K562 (cell line): ENCODE data around the gene TLX2. TPM values are rescaled to one million over a fixed set of nuclear protein-coding genes. Genes with fewer than 3 reads are reported as not detected.

ENCODE experiments used
- ATAC-seq: fragments of 200-7000 bp; cut with Tn5 transposase; 3 replicates; pipeline ENCODE4 v1.9.1; 2020; ENCODE audit warnings: moderate library complexity
- BruUV-seq: library from RNA; stranded (reverse); fragments of 400-500 nt; replicated peaks from 2 replicates; lab custom pipeline; 2021; lab: Mats Ljungman, UMichigan
- CTCF ChIA-PET: fragments of 300-600 bp; formaldehyde crosslinking; extraction: SDS; loops from one replicate; lab custom pipeline; 2021; ENCODE audit warnings: low intra/inter-chr PET ratio; lab: Yijun Ruan, JAX
- POLR2A ChIA-PET: fragments of 300-600, 350-650 bp; sonication (Branson Sonifier 250); formaldehyde crosslinking; extraction: SDS; loops from one replicate; lab custom pipeline; 2021; ENCODE audit warnings: antibody characterized with exemption, inconsistent platforms; lab: Yijun Ruan, JAX
- DNase-seq, 4 experiments: peaks; one replicate each; pipeline versions ENCODE4 v3.0.0 to v3.0.0-alpha.2; 2011 to 2018; ENCODE audit warnings: low spot score in 3 of 4, mixed read lengths in 3 of 4; ENCODE audit errors: extremely low read depth in 1 of 4
- FAIRE-seq: peaks from 2 replicates; lab custom pipeline; 2011; peaks lifted over from hg19 to GRCh38; lab: Jason Lieb, UNC
- H2AFZ ChIP-seq: 2 replicates; pipeline ENCODE4 v1.6.0; 2011; ENCODE audit warnings: low read depth, low read length, control low read depth, inconsistent platforms
- H3K27ac ChIP-seq: fragments of 200-600 bp; 3 replicates; pipeline ENCODE4 v1.8.0; 2011; ENCODE audit warnings: low read depth, mild to moderate bottlenecking, control low read depth, inconsistent platforms, low read length, moderate library complexity, mixed read lengths; ENCODE audit errors: extremely low read depth
- H3K27me3 ChIP-seq, 2 experiments: fragments of 300-600 bp in 1 of 2; 2 replicates in 1 of 2; 3 replicates in 1 of 2; pipeline versions ENCODE4 v1.6.0 to v1.8.0; 2011; ENCODE audit warnings: inconsistent platforms in 2 of 2, low read length in 2 of 2, mild to moderate bottlenecking in 1 of 2, mixed read lengths in 1 of 2, moderate library complexity in 1 of 2; ENCODE audit not compliant: control insufficient read depth in 2 of 2, insufficient read depth in 2 of 2
- H3K36me3 ChIP-seq: fragments of 300-600 bp; 3 replicates; pipeline ENCODE4 v1.8.0; 2011; ENCODE audit warnings: mild to moderate bottlenecking, low read length, inconsistent platforms; ENCODE audit not compliant: control insufficient read depth, insufficient read depth
- H3K4me1 ChIP-seq, 2 experiments: fragments of 200-600 bp in 1 of 2; replicated peaks in 1 of 2; 2 replicates in 1 of 2; 3 replicates in 1 of 2; pipeline versions ENCODE4 v1.5.1 to v1.8.0; 2011; ENCODE audit warnings: inconsistent platforms in 2 of 2, low read length in 2 of 2, mild to moderate bottlenecking in 1 of 2, mixed read lengths in 1 of 2, moderate library complexity in 1 of 2; ENCODE audit not compliant: control insufficient read depth in 2 of 2, insufficient read depth in 2 of 2
- H3K4me2 ChIP-seq: 2 replicates; pipeline ENCODE4 v1.6.1; 2011; ENCODE audit warnings: low read length, control low read depth, inconsistent platforms, mixed read lengths; ENCODE audit not compliant: insufficient read depth
- H3K4me3 ChIP-seq: fragments of 200-600 bp; sonication (generic), shearing (Covaris generic); 2 replicates; pipeline ENCODE4 v1.5.1; 2016; ENCODE audit warnings: control low read depth, inconsistent platforms
- H3K79me2 ChIP-seq: fragments of 200-600 bp; 3 replicates; pipeline ENCODE4 v1.8.0; 2011; ENCODE audit warnings: low read length, inconsistent platforms; ENCODE audit not compliant: control insufficient read depth, insufficient read depth
- H3K9ac ChIP-seq, 2 experiments: 2 replicates each; pipeline versions ENCODE4 v1.6.0 to v1.6.1; 2011; ENCODE audit warnings: low read depth in 2 of 2, low read length in 2 of 2, control low read depth in 1 of 2, inconsistent platforms in 1 of 2, mild to moderate bottlenecking in 1 of 2, mixed read lengths in 1 of 2; ENCODE audit not compliant: insufficient read depth in 1 of 2
- H3K9me1 ChIP-seq: one replicate; pipeline ENCODE4 v1.6.0; 2011; ENCODE audit warnings: inconsistent platforms, mild to moderate bottlenecking, low read length, moderate library complexity; ENCODE audit not compliant: control insufficient read depth, insufficient read depth
- H3K9me3 ChIP-seq: replicated peaks from 2 replicates; pipeline ENCODE4 v1.5.1; 2011; ENCODE audit warnings: low read depth, low read length, inconsistent platforms; ENCODE audit not compliant: control insufficient read depth, insufficient read depth
- H4K20me1 ChIP-seq: replicated peaks from 2 replicates; pipeline ENCODE4 v1.6.1; 2011; ENCODE audit warnings: low read length, inconsistent platforms, mixed read lengths; ENCODE audit not compliant: control insufficient read depth, insufficient read depth
- KLF6 ChIP-seq: fragments of 250-450 bp; sonication (Bioruptor Pico); IDR thresholded peaks from 2 replicates; pipeline ENCODE4 v1.4.0; 2020; ENCODE audit warnings: mild to moderate bottlenecking, moderate library complexity, borderline replicate concordance
- LCOR ChIP-seq: sonication (generic); formaldehyde crosslinking; IDR thresholded peaks from 2 replicates; pipeline ENCODE4 v1.8.0; 2022; ENCODE audit warnings: mild to moderate bottlenecking, missing genetic modification reagents
- NFE2 ChIP-seq: IDR thresholded peaks from 2 replicates; pipeline ENCODE4 v1.6.1; 2014; ENCODE audit warnings: antibody characterized with exemption, low read depth
- PRMT5 ChIP-seq: sonication (generic); formaldehyde crosslinking; IDR thresholded peaks from 2 replicates; pipeline ENCODE4 v1.5.0; 2020; ENCODE audit warnings: missing genetic modification reagents
- ZNF263 ChIP-seq: sonication (generic); formaldehyde crosslinking; IDR thresholded peaks from 2 replicates; pipeline ENCODE4 v1.8.0; 2022; ENCODE audit warnings: mild to moderate bottlenecking, missing genetic modification reagents, borderline replicate concordance
- ZNF77 ChIP-seq: fragments of 250-450 bp; sonication (Bioruptor Pico); IDR thresholded peaks from 2 replicates; pipeline ENCODE4 v1.5.0; 2020
- WGBS: fragments of 100-300 bp; shearing (Covaris generic); methylation state at CpG from one replicate; pipeline ENCODE4 v1.1.6; 2016; ENCODE audit warnings: low coverage, mixed read lengths; ENCODE audit not compliant: insufficient coverage; ENCODE audit errors: missing lambda C conversion rate; 5-methylcytosine and 5-hydroxymethylcytosine counted together
- in situ Hi-C: fragments of 300-500 bp; cut with MboI; formaldehyde crosslinking; loops from 4 replicates; pipeline ENCODE4 v1.15.0; 2018; ENCODE audit warnings: inconsistent platforms, mixed read lengths
- intact Hi-C: fragments of 100-400 bp; cut with micrococcal nuclease; formaldehyde crosslinking; loops from 2 replicates; pipeline ENCODE4 v1.14.2; 2022
- polyA plus RNA-seq, 8 experiments: library from polyadenylated mRNA; depleted of rRNA in 4 of 8; stranded (reverse) in 5 of 8; unstranded in 3 of 8; fragments of >200 nt; fragmentation: Nextera tagmentation in 2 of 8; fragmentation: Illumina TruSeq in 1 of 8; extraction: Ambion mirVana in 2 of 8; extraction: Trizol in 1 of 8; gene quantifications; 2 replicates each; pipeline versions ENCODE4 v1.2.1 to v1.2.3, GENCODE V29; 2011 to 2014; ENCODE audit warnings: inconsistent platforms in 1 of 8, missing spikeins in 1 of 8
- total RNA-seq, 7 experiments: library from RNA; depleted of rRNA in 6 of 7; stranded (reverse); fragments of >200 nt in 6 of 7; fragmentation: Illumina TruSeq in 2 of 7; extraction: Trizol in 2 of 7; gene quantifications; 2 replicates each; pipeline versions ENCODE4 v1.2.1 to v1.2.3, GENCODE V29; 2011 to 2021; ENCODE audit warnings: low replicate concordance in 1 of 7

Gene TLX2
- total and polyA plus RNA-seq, 9 of the 15 experiments (the other 6 are each of a cell fraction or from before 2014, with no cell fraction given): not detected

- no peak overlapping the region; the same call in 2 of the 3 replicates for H3K27ac ChIP-seq
- H3K4me2 ChIP-seq: no peak overlapping the region
- TF ChIP-seq ZNF263 (peak; percentile 37; the same call in 1 of the 2 replicates), NFE2 (0 out of 2 replicates have a peak, but pooled peaks have one; percentile 19), LCOR (no peak), PRMT5 (CRISPR knock-in tag) (no peak), ZNF77 (CRISPR knock-in tag) (no peak), KLF6 (no peak)
- ChIA-PET POLR2A (interaction anchor here (0.7 kb wide), 1 partner anchor 1915 kb away, joined by 3 read pairs; no protein-coding TSS in a partner anchor), CTCF (no interaction called here)
- DNase-seq (no peak), FAIRE-seq (no peak), ATAC-seq (no peak)
- no peaks in the 10 kb centered on the region for H4K20me1 ChIP-seq
- H3K27me3 ChIP-seq: peaks cover 0 to 16% of the 10 kb centered on the region in 2 experiments; a peak in 3 of 5 replicates
- no peaks in the 10 kb centered on the region for H3K79me2 ChIP-seq
- peak overlapping the region; percentile 64 for H2AFZ ChIP-seq
- H3K9me1 ChIP-seq: no peaks in the 10 kb centered on the region
- BruUV-seq: no TSS peak
- H3K4me3 ChIP-seq: no peak overlapping the region
- in situ Hi-C loops: no loop called here
- peaks cover 6 to 10% of the 10 kb centered on the region in 2 experiments; a peak in 3 of 5 replicates for H3K4me1 ChIP-seq
- 59% methylated on average over 7 of the region's 7 CpGs for WGBS
- H3K9me3 ChIP-seq: no peaks in the 10 kb centered on the region
- peak overlapping the region in 1 of 2 experiments; percentile 12; a peak in 1 of 4 replicates for H3K9ac ChIP-seq
- peaks cover 4% of the 10 kb centered on the region; the same call in 1 of the 3 replicates for H3K36me3 ChIP-seq
- intact Hi-C loops: no loop called here
Observed at GRCh38 chr2:74562126-74562775, 48.0 kb downstream of the TLX2 start.
